HepG2 (cell line): Measurements from ENCODE around the gene SMYD2.

ENCODE experiments used
- CBX5 ChIP-seq: sonication (generic); formaldehyde crosslinking; IDR thresholded peaks from 2 replicates; pipeline ENCODE4 v1.4.0; 2020; ENCODE audit warnings: missing genetic modification reagents, borderline replicate concordance
- JUND ChIP-seq: sonication (generic); formaldehyde crosslinking; IDR thresholded peaks from 2 replicates; pipeline ENCODE4 v1.8.0; 2022; ENCODE audit warnings: mild to moderate bottlenecking, missing genetic modification reagents
- MAFG ChIP-seq: sonication (generic); formaldehyde crosslinking; IDR thresholded peaks from 2 replicates; pipeline ENCODE4 v1.5.1; 2020; ENCODE audit warnings: mild to moderate bottlenecking, missing genetic modification reagents
- MYC ChIP-seq: sonication (generic); formaldehyde crosslinking; IDR thresholded peaks from 2 replicates; pipeline ENCODE4 v1.9.0; 2021; ENCODE audit warnings: missing genetic modification reagents, borderline replicate concordance
- ZKSCAN1 ChIP-seq: fragments of 150-350 bp; IDR thresholded peaks from 2 replicates; pipeline ENCODE4 v1.6.1; 2014; ENCODE audit warnings: low read length
- ZNF639 ChIP-seq: conservative IDR thresholded peaks from 2 replicates; pipeline ENCODE4 v1.6.1; 2018; ENCODE audit warnings: missing genetic modification reagents
- ZNF761 ChIP-seq: sonication (generic); formaldehyde crosslinking; conservative IDR thresholded peaks from 2 replicates; pipeline ENCODE4 v1.4.0; 2020; ENCODE audit warnings: mild to moderate bottlenecking, missing genetic modification reagents
- ZNF850 ChIP-seq: sonication (generic); formaldehyde crosslinking; conservative IDR thresholded peaks from 2 replicates; pipeline ENCODE4 v1.9.0; 2021; ENCODE audit warnings: mild to moderate bottlenecking, missing genetic modification reagents

- TF ChIP-seq JUND (CRISPR knock-in tag), result no peak
- no peak for TF ChIP-seq CBX5
- TF ChIP-seq ZKSCAN1, result no peak
- no peak for TF ChIP-seq MAFG (CRISPR knock-in tag)
- TF ChIP-seq MYC (CRISPR knock-in tag), result no peak
- TF ChIP-seq ZNF639 (CRISPR knock-in tag), result no peak
- TF ChIP-seq ZNF850 (CRISPR knock-in tag), result no peak
- TF ChIP-seq ZNF761 (CRISPR knock-in tag), result no peak
These were observed 25.3 kb downstream of the SMYD2 start for GRCh38 chr1:214306269-214306668.
